ENCODE measurements around the gene CALN1. TPM values are rescaled to one million over a fixed set of nuclear protein-coding genes. Genes with fewer than 3 reads are reported as not detected.

The CALN1 gene
- total RNA-seq, 1 experiment from 2014 or later: 0.05 TPM

GRCh38 chr7:71883415-71883814 lies 528.7 kb downstream of the CALN1 start:
- ATAC-seq (no peak), DNase-seq (ENCODE audit: low read depth, low spot score) (no peak)
- no peak overlapping the region for H3K4me3 ChIP-seq (ENCODE audit: low read depth in 2 of 2, low read length in 2 of 2)
- H3K4me1 ChIP-seq (ENCODE audit: control insufficient read depth, insufficient read depth, low read length): no peaks in the 10 kb centered on the region
- CTCF ChIA-PET: interaction anchor here (0.6 kb wide), 1 partner anchor 574 kb away, joined by 7 read pairs; no protein-coding TSS in a partner anchor
- intact Hi-C loops (cut with micrococcal nuclease; ENCODE audit: unreplicated experiment) (no loop called here), in situ Hi-C loops (cut with HindIII; ENCODE audit: low pct_unique_long_range_greater_than_20kb, low sequenced_read_pairs) (no loop called here)
- POLR2A ChIA-PET: no interaction called here
- H3K9me3 ChIP-seq (ENCODE audit: control insufficient read depth, insufficient read depth, low read depth, low read length): no peaks in the 10 kb centered on the region
- no peaks in the 10 kb centered on the region for H3K36me3 ChIP-seq (ENCODE audit: control insufficient read depth, insufficient read depth, low read length)
- H3K27ac ChIP-seq (ENCODE audit: low read length): no peak overlapping the region
- BruUV-seq (replicated peaks): no TSS peak
- TF ChIP-seq POLR2AphosphoS5 (IDR thresholded peaks at IDR 0.05; ENCODE audit: low read depth, low read length) (no peak), CTCF (IDR thresholded peaks at IDR 0.05) (no peak), REST (IDR thresholded peaks at IDR 0.05; ENCODE audit: insufficient read depth in 1 of 2, low read depth in 2 of 2, low read length in 1 of 2) (no peak), TCF7L2 (IDR thresholded peaks at IDR 0.05; ENCODE audit: low read depth, low read length) (no peak), SIN3A (IDR thresholded peaks at IDR 0.05; ENCODE audit: borderline replicate concordance, insufficient read depth, low read depth, low read length) (no peak)
- H3K27me3 ChIP-seq (ENCODE audit: control insufficient read depth, insufficient read depth, low read length): no peaks in the 10 kb centered on the region

GRCh38 chr7:71871446-71871845 lies 540.7 kb downstream of the CALN1 start:
- Histone ChIP-seq H3K27me3 (ENCODE audit: control insufficient read depth, insufficient read depth, low read length) (no peaks in the 10 kb centered on the region), H3K4me3 (ENCODE audit: low read depth in 2 of 2, low read length in 2 of 2) (no peak overlapping the region), H3K36me3 (ENCODE audit: control insufficient read depth, insufficient read depth, low read length) (no peaks in the 10 kb centered on the region), H3K27ac (ENCODE audit: low read length) (no peak overlapping the region), H3K4me1 (ENCODE audit: control insufficient read depth, insufficient read depth, low read length) (no peaks in the 10 kb centered on the region), H3K9me3 (ENCODE audit: control insufficient read depth, insufficient read depth, low read depth, low read length) (no peaks in the 10 kb centered on the region)
- ATAC-seq (no peak), DNase-seq (ENCODE audit: low read depth, low spot score) (no peak)
- no TSS peak for BruUV-seq (replicated peaks)
- intact Hi-C loops (cut with micrococcal nuclease; ENCODE audit: unreplicated experiment): no loop called here
- ChIA-PET POLR2A (no interaction called here), CTCF (no interaction called here)
- in situ Hi-C loops (cut with HindIII; ENCODE audit: low pct_unique_long_range_greater_than_20kb, low sequenced_read_pairs): no loop called here
- TF ChIP-seq CTCF (IDR thresholded peaks at IDR 0.05) (peak; percentile 63), POLR2AphosphoS5 (IDR thresholded peaks at IDR 0.05; ENCODE audit: low read depth, low read length) (no peak)

- CTCF ChIA-PET: no interaction called here
- DNase-seq (ENCODE audit: low read depth, low spot score): no peak
- POLR2A ChIA-PET: no interaction called here
- in situ Hi-C loops (cut with HindIII; ENCODE audit: low pct_unique_long_range_greater_than_20kb, low sequenced_read_pairs) (no loop called here), intact Hi-C loops (cut with micrococcal nuclease; ENCODE audit: unreplicated experiment) (no loop called here)
- ATAC-seq: no peak
- BruUV-seq (replicated peaks): no TSS peak
- no peaks in the 10 kb centered on the region for H3K36me3 ChIP-seq (ENCODE audit: control insufficient read depth, insufficient read depth, low read length)
- no peak overlapping the region for H3K27ac ChIP-seq (ENCODE audit: low read length)
- H3K27me3 ChIP-seq (ENCODE audit: control insufficient read depth, insufficient read depth, low read length): no peaks in the 10 kb centered on the region
- no peaks in the 10 kb centered on the region for H3K9me3 ChIP-seq (ENCODE audit: control insufficient read depth, insufficient read depth, low read depth, low read length)
- no peaks in the 10 kb centered on the region for H3K4me1 ChIP-seq (ENCODE audit: control insufficient read depth, insufficient read depth, low read length)
- TF ChIP-seq TCF7L2 (IDR thresholded peaks at IDR 0.05; ENCODE audit: low read depth, low read length): no peak
- no peak overlapping the region for H3K4me3 ChIP-seq (ENCODE audit: low read depth in 2 of 2, low read length in 2 of 2)
Measured at GRCh38 chr7:71870812-71871211, 541.3 kb downstream of the CALN1 start.

Data from Panc1 (cell line).